Testis (tissue), 3 donors: Measurements from ENCODE around the gene SORCS3. TPM values are rescaled to one million over a fixed set of nuclear protein-coding genes. Genes with fewer than 3 reads are reported as not detected.

Experiments
- DNase-seq: peaks from one replicate; pipeline ENCODE4 v3.0.0-alpha.2; 2019
- H3K27ac ChIP-seq, 2 donors: fragments of 200-600 bp; sonication (generic); one replicate each; pipeline ENCODE4 v1.5.1; 2019
- H3K27me3 ChIP-seq: fragments of 200-600 bp; sonication (generic); one replicate; pipeline ENCODE4 v1.5.1; 2019
- H3K36me3 ChIP-seq: fragments of 200-600 bp; sonication (generic); one replicate; pipeline ENCODE4 v1.5.1; 2017; ENCODE audit warnings: low read depth; ENCODE audit errors: missing control alignments
- H3K4me1 ChIP-seq: fragments of 200-600 bp; sonication (generic); one replicate; pipeline ENCODE4 v1.5.1; 2019
- H3K4me3 ChIP-seq, 2 donors: fragments of 200-600 bp; sonication (generic); one replicate each; pipeline ENCODE4 v1.5.1; 2017 to 2019
- H3K9me3 ChIP-seq: fragments of 200-600 bp; sonication (generic); one replicate; pipeline ENCODE4 v1.5.1; 2017
- POLR2A ChIP-seq: fragments of 450-650 bp; IDR thresholded peaks from one replicate; pipeline ENCODE4 v1.6.1; 2017; ENCODE audit warnings: antibody characterized with exemption, mild to moderate bottlenecking, moderate library complexity
- WGBS, 2 donors: methylation state at CpG; one replicate each; pipeline ENCODE4 v1.1.5; 2018; 5-methylcytosine and 5-hydroxymethylcytosine counted together
- intact Hi-C: fragments of 100-400 bp; cut with DNase I; formaldehyde crosslinking; loops from one replicate; pipeline ENCODE4 v1.15.1; 2023; ENCODE audit warnings: low total_unique reads
- polyA plus RNA-seq: library from polyadenylated mRNA; stranded (reverse); fragments of 350-450 nt; fragmentation: Illumina TruSeq; extraction: RNeasy Lipid Tissue Mini Kit (QIAGEN cat#74804); gene quantifications from one replicate; pipeline ENCODE4 v1.2.3, GENCODE V29; 2014; ENCODE audit warnings: low read depth, low replicate concordance; ENCODE audit not compliant: insufficient read depth
- total RNA-seq, 2 donors: library from RNA; depleted of rRNA; stranded (reverse); fragments of >200 nt; gene quantifications; one replicate each; pipeline ENCODE4 v1.2.3, GENCODE V29; 2016
- TF ChIP-seq, protein P1 (sequence below), 3 experiments: fragments of 450-650 bp in 2 of 3; fragments of 200-600 bp in 1 of 3; sonication (generic) in 1 of 3; IDR thresholded peaks; one replicate each; pipeline ENCODE4 v1.5.1; 2016 to 2019; ENCODE audit warnings: antibody characterized with exemption in 3 of 3, mild to moderate bottlenecking in 2 of 3, moderate library complexity in 1 of 3

Gene SORCS3
- total and polyA plus RNA-seq, 3 donors from 2014 or later = 1.3 to 2.2 (median 1.7) TPM

GRCh38 chr10:104796823-104797222 is 155.7 kb downstream of the SORCS3 start:
- no peak for DNase-seq
- intact Hi-C loops = no loop called here
- Histone ChIP-seq H3K4me3 (no peak overlapping the region), H3K4me1 (no peaks in the 10 kb centered on the region), H3K9me3 (no peaks in the 10 kb centered on the region), H3K27ac (no peak overlapping the region), H3K27me3 (no peaks in the 10 kb centered on the region), H3K36me3 (no peaks in the 10 kb centered on the region)
- 75 to 83% methylated on average over 2 of the region's 2 CpGs for WGBS, 2 donors
- TF ChIP-seq, protein P1, sequence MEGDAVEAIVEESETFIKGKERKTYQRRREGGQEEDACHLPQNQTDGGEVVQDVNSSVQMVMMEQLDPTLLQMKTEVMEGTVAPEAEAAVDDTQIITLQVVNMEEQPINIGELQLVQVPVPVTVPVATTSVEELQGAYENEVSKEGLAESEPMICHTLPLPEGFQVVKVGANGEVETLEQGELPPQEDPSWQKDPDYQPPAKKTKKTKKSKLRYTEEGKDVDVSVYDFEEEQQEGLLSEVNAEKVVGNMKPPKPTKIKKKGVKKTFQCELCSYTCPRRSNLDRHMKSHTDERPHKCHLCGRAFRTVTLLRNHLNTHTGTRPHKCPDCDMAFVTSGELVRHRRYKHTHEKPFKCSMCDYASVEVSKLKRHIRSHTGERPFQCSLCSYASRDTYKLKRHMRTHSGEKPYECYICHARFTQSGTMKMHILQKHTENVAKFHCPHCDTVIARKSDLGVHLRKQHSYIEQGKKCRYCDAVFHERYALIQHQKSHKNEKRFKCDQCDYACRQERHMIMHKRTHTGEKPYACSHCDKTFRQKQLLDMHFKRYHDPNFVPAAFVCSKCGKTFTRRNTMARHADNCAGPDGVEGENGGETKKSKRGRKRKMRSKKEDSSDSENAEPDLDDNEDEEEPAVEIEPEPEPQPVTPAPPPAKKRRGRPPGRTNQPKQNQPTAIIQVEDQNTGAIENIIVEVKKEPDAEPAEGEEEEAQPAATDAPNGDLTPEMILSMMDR (IDR thresholded peaks at IDR 0.05) = no peak
- TF ChIP-seq POLR2A = no peak

- TF ChIP-seq POLR2A = no peak
- TF ChIP-seq, protein P1 (IDR thresholded peaks at IDR 0.05) = no peak
- Histone ChIP-seq H3K4me1 (no peaks in the 10 kb centered on the region), H3K27ac (no peak overlapping the region), H3K36me3 (no peaks in the 10 kb centered on the region), H3K4me3 (no peak overlapping the region), H3K27me3 (no peaks in the 10 kb centered on the region), H3K9me3 (no peaks in the 10 kb centered on the region)
- intact Hi-C loops = no loop called here
- 90 to 94% methylated on average over 1 of the region's 1 CpG for WGBS, 2 donors
- DNase-seq = no peak
These were observed 161.9 kb downstream of the SORCS3 start for GRCh38 chr10:104802941-104803340.

DNA sequence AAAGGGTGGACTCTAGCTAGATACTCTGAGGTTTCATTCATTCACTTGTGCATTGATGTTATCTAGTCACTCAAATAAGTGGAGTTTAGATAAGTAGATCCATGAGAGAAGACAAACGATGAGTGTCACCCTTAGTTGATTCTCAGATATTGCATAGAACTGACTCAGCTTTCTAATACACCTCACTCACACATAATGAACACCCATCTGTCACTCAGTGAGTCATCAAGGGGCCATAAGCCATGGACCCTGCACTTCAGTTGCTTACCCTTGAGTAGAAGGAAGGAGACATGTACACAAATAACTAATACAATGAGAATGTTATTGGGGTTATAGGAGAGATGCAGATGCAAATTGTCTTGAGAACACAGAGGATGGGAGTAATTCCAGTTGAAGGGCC is 163.8 kb downstream of the SORCS3 start:
- no peak overlapping the region for H3K4me3 ChIP-seq
- no peak for TF ChIP-seq POLR2A
- TF ChIP-seq, protein P1 (IDR thresholded peaks at IDR 0.05) = no peak
- H3K27me3 ChIP-seq = no peaks in the 10 kb centered on the region
- H3K27ac ChIP-seq = no peak overlapping the region
- no peak for DNase-seq
- intact Hi-C loops = no loop called here
- H3K4me1 ChIP-seq = no peaks in the 10 kb centered on the region
- H3K9me3 ChIP-seq = no peaks in the 10 kb centered on the region
- 76 to 82% methylated on average over 1 of the region's 1 CpG for WGBS, 2 donors
- H3K36me3 ChIP-seq = no peaks in the 10 kb centered on the region

GRCh38 chr10:104806801-104807200 is 165.7 kb downstream of the SORCS3 start:
- no peaks in the 10 kb centered on the region for H3K9me3 ChIP-seq
- H3K27me3 ChIP-seq = no peaks in the 10 kb centered on the region
- no peaks in the 10 kb centered on the region for H3K4me1 ChIP-seq
- intact Hi-C loops = no loop called here
- H3K27ac ChIP-seq = no peak overlapping the region
- 66 to 90% methylated on average over 2 of the region's 2 CpGs for WGBS, 2 donors
- no peaks in the 10 kb centered on the region for H3K36me3 ChIP-seq
- DNase-seq = no peak
- no peak for TF ChIP-seq POLR2A
- TF ChIP-seq, protein P1 (IDR thresholded peaks at IDR 0.05) = no peak
- no peak overlapping the region for H3K4me3 ChIP-seq

- intact Hi-C loops = no loop called here
- Histone ChIP-seq H3K9me3 (no peaks in the 10 kb centered on the region), H3K27me3 (no peaks in the 10 kb centered on the region), H3K4me1 (no peaks in the 10 kb centered on the region), H3K27ac (no peak overlapping the region), H3K36me3 (no peaks in the 10 kb centered on the region), H3K4me3 (no peak overlapping the region)
- DNase-seq = no peak
- WGBS, 2 donors = 66 to 69% methylated on average over 7 of the region's 7 CpGs
- TF ChIP-seq POLR2A = no peak
- TF ChIP-seq, protein P1 (IDR thresholded peaks at IDR 0.05) = no peak
These were observed 166.7 kb downstream of the SORCS3 start for GRCh38 chr10:104807581-104808310.
